Epithelial cell of prostate (primary cell): Measurements from ENCODE around the gene C16orf96.

Experiments used
- DNase-seq: peaks from one replicate; pipeline ENCODE4 v3.0.0-alpha.2; 2011; ENCODE audit warnings: low read depth, low spot score
- H3K27ac ChIP-seq: fragments of 450-650 bp; 2 replicates; pipeline ENCODE4 v1.5.1; 2017; ENCODE audit warnings: mild to moderate bottlenecking

Gene C16orf96

GRCh38 chr16:4556112-4556511, at the start of gene C16orf96:
Gene C16orf96, plus strand, starts transcription at chr16:4556340. Its CDS starts 150 bp downstream, at chr16:4556490.
- no peak within 1 kb of the TSS for H3K27ac ChIP-seq
- DNase-seq = no peak

- H3K27ac ChIP-seq = peak overlapping the region; percentile 6
- DNase-seq = no peak
These were observed 49.7 kb upstream of the C16orf96 start for GRCh38 chr16:4506450-4506849.

- no peak overlapping the region for H3K27ac ChIP-seq
- no peak for DNase-seq
These were observed 48.4 kb upstream of the C16orf96 start for GRCh38 chr16:4507588-4508345.

- H3K27ac ChIP-seq = no peak overlapping the region
- DNase-seq = no peak
These were observed 47.3 kb upstream of the C16orf96 start for GRCh38 chr16:4508806-4509205.

- H3K27ac ChIP-seq = no peak overlapping the region
- no peak for DNase-seq
These were observed 46.7 kb upstream of the C16orf96 start for GRCh38 chr16:4509420-4509819.

GRCh38 chr16:4510131-4510530, 46.0 kb upstream of the C16orf96 start:
- DNase-seq = no peak
- H3K27ac ChIP-seq = no peak overlapping the region

- peak overlapping the region; percentile 52 for H3K27ac ChIP-seq
- DNase-seq = no peak
These were observed 45.3 kb upstream of the C16orf96 start for GRCh38 chr16:4510747-4511426.

- peak overlapping the region; percentile 52 for H3K27ac ChIP-seq
- DNase-seq = no peak
These were observed 44.6 kb upstream of the C16orf96 start for GRCh38 chr16:4511441-4512082.

GRCh38 chr16:4512473-4512872, 43.7 kb upstream of the C16orf96 start:
- no peak for DNase-seq
- peak overlapping the region; percentile 52 for H3K27ac ChIP-seq

GRCh38 chr16:4513086-4513860, 42.9 kb upstream of the C16orf96 start:
- H3K27ac ChIP-seq = no peak overlapping the region
- no peak for DNase-seq

- no peak for DNase-seq
- no peak overlapping the region for H3K27ac ChIP-seq
These were observed 42.3 kb upstream of the C16orf96 start for GRCh38 chr16:4513881-4514280.

- no peak overlapping the region for H3K27ac ChIP-seq
These were observed 41.5 kb upstream of the C16orf96 start for GRCh38 chr16:4514606-4515005.

GRCh38 chr16:4515611-4516233, 40.4 kb upstream of the C16orf96 start:
- no peak for DNase-seq
- no peak overlapping the region for H3K27ac ChIP-seq

More at GRCh38 chr16:4514606-4515005, 41.5 kb upstream of the C16orf96 start:
- DNase-seq = no peak

- no peak for DNase-seq
These were observed 38.1 kb upstream of the C16orf96 start for GRCh38 chr16:4517812-4518680.

GRCh38 chr16:4519274-4520058, 36.7 kb upstream of the C16orf96 start:
- H3K27ac ChIP-seq = no peak overlapping the region
- no peak for DNase-seq

More at GRCh38 chr16:4517812-4518680, 38.1 kb upstream of the C16orf96 start:
- H3K27ac ChIP-seq = no peak overlapping the region

- DNase-seq = no peak
- no peak overlapping the region for H3K27ac ChIP-seq
These were observed 35.2 kb upstream of the C16orf96 start for GRCh38 chr16:4520913-4521312.

- H3K27ac ChIP-seq = no peak overlapping the region
- no peak for DNase-seq
These were observed 34.0 kb upstream of the C16orf96 start for GRCh38 chr16:4522051-4522581.

GRCh38 chr16:4523686-4524085, 32.5 kb upstream of the C16orf96 start:
- no peak overlapping the region for H3K27ac ChIP-seq
- DNase-seq = no peak
